ENCODE data around the gene SSH2.

Gene SSH2

DNA sequence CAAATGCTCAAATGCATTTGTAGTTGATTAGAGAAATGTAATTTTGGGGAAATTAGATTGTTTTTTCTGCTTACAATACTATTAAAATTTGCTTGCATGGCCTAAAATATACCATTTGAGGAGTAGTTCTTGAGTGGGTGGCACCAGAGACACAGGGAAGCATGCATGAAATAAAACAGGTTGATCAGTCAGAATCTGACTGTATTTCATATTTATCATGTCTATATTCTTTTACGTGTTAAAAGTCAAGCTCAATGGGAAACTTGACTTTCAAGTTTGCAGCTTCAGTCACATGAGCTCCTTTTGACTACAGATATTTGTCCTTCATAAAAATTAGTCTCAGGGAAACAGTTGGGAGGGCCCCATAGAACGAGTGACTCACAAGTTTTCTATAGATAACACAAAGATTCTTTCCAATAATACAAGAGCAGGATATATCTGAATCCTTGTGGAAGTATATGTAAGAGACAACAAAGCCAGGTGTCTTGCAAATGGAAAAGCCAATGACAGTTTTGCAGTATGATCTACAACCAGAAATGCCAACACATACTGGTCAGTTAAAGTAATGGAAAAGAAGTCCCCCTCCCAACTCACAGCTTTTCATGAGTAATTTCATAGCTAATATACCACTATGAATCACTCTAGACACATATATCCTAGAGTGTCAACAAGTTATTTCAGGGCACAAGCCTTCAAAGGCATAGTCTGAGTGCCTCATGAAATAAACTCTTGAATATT is 265.1 kb downstream of the SSH2 start:
- no peak overlapping the region for H3K23ac ChIP-seq (ENCODE audit: low read depth, low read length, poor library complexity)

DNA sequence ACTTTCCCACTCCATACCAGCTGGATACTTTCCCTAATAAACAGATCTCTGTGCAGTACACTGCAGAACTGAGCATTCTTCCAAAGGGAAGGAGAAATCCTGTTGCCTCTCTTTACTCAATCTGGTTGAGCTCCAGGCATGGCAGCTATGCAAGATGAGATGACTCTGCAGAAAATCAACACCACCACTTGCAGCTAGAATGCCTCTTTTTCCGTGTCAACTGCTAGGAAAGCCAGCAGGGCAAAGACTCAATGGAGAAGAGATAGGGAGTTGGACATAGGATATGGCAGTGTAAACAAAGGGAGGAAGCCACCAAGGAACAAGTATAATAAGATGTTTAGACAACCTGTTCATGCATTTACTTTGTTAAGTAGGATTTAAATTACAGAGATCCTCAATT is 266.9 kb downstream of the SSH2 start:
- no peak overlapping the region for H2AFZ ChIP-seq (ENCODE audit: low read length)
- H3K36me3 ChIP-seq (replicated peaks in 1 of 2; ENCODE audit: control insufficient read depth in 2 of 2, insufficient read depth in 2 of 2, low read length in 2 of 2): peaks cover 0 to 16% of the 10 kb centered on the region in 2 donors
- H3K4ac ChIP-seq (ENCODE audit: low read length): no peak overlapping the region
- H3K79me1 ChIP-seq (ENCODE audit: low read depth, low read length): no peaks in the 10 kb centered on the region
- no peak overlapping the region for H3K23ac ChIP-seq (ENCODE audit: low read depth, low read length, poor library complexity)
- no peak overlapping the region for H2BK15ac ChIP-seq (ENCODE audit: low read length)
- peaks cover 0 to 3% of the 10 kb centered on the region in 2 donors for H3K4me1 ChIP-seq (ENCODE audit: control insufficient read depth in 2 of 2, insufficient read depth in 1 of 2, low read depth in 1 of 2, low read length in 2 of 2)
- H2AK5ac ChIP-seq (ENCODE audit: low read depth, low read length): no peak overlapping the region
- no peaks in the 10 kb centered on the region for H3K27me3 ChIP-seq (ENCODE audit: control insufficient read depth in 3 of 3, insufficient read depth in 3 of 3, low read depth in 1 of 3, low read length in 3 of 3)
- H4K91ac ChIP-seq (ENCODE audit: low read depth, low read length, poor library complexity): no peak overlapping the region
- H3K9ac ChIP-seq (ENCODE audit: low read depth, low read length, poor library complexity): no peak overlapping the region
- DNase-seq (ENCODE audit: low spot score): no peak
- H2BK5ac ChIP-seq (ENCODE audit: low read length): no peak overlapping the region
- no peak overlapping the region for H3K27ac ChIP-seq (replicated peaks; ENCODE audit: low read length)
- no peak overlapping the region for H3K14ac ChIP-seq (ENCODE audit: low read length)
- H3K4me3 ChIP-seq (ENCODE audit: low read length in 2 of 2): no peak overlapping the region
- no peak overlapping the region for H4K8ac ChIP-seq (ENCODE audit: low read depth, low read length)
- H2BK12ac ChIP-seq (ENCODE audit: low read length): no peak overlapping the region
- no peaks in the 10 kb centered on the region for H3K9me3 ChIP-seq (replicated peaks in 1 of 2; ENCODE audit: control insufficient read depth in 2 of 2, insufficient read depth in 1 of 2, low read depth in 1 of 2, low read length in 2 of 2)
- no peak overlapping the region for H2BK120ac ChIP-seq (ENCODE audit: low read depth, low read length)
- H3K18ac ChIP-seq (ENCODE audit: low read length): no peak overlapping the region
- WGBS, 2 donors (ENCODE audit: extremely low coverage in 2 of 2, insufficient read length in 2 of 2, insufficient replicate concordance in 1 of 2): no CpG with 5 or more reads among the region's 1 CpG
- H3K4me2 ChIP-seq (ENCODE audit: insufficient read depth, low read length, poor library complexity, severe bottlenecking): no peak overlapping the region

More for the DNA sequence above, 265.1 kb downstream of the SSH2 start:
- Histone ChIP-seq H4K91ac (ENCODE audit: low read depth, low read length, poor library complexity) (no peak overlapping the region), H2BK12ac (ENCODE audit: low read length) (no peak overlapping the region), H3K9ac (ENCODE audit: low read depth, low read length, poor library complexity) (no peak overlapping the region), H3K36me3 (replicated peaks in 1 of 2; ENCODE audit: control insufficient read depth in 2 of 2, insufficient read depth in 2 of 2, low read length in 2 of 2) (peaks cover 0 to 18% of the 10 kb centered on the region in 2 donors), H2AK5ac (ENCODE audit: low read depth, low read length) (no peak overlapping the region), H2BK5ac (ENCODE audit: low read length) (no peak overlapping the region), H2BK120ac (ENCODE audit: low read depth, low read length) (no peak overlapping the region), H3K79me1 (ENCODE audit: low read depth, low read length) (no peaks in the 10 kb centered on the region), H3K9me3 (replicated peaks in 1 of 2; ENCODE audit: control insufficient read depth in 2 of 2, insufficient read depth in 1 of 2, low read depth in 1 of 2, low read length in 2 of 2) (no peaks in the 10 kb centered on the region), H3K4me2 (ENCODE audit: insufficient read depth, low read length, poor library complexity, severe bottlenecking) (no peak overlapping the region), H2AFZ (ENCODE audit: low read length) (no peak overlapping the region), H3K14ac (ENCODE audit: low read length) (no peak overlapping the region), H3K18ac (ENCODE audit: low read length) (no peak overlapping the region), H2BK15ac (ENCODE audit: low read length) (no peak overlapping the region), H3K27ac (replicated peaks; ENCODE audit: low read length) (no peak overlapping the region), H3K4me3 (ENCODE audit: low read length in 2 of 2) (no peak overlapping the region), H3K4me1 (ENCODE audit: control insufficient read depth in 2 of 2, insufficient read depth in 1 of 2, low read depth in 1 of 2, low read length in 2 of 2) (peaks cover 0 to 3% of the 10 kb centered on the region in 2 donors), H4K8ac (ENCODE audit: low read depth, low read length) (no peak overlapping the region), H3K4ac (ENCODE audit: low read length) (no peak overlapping the region), H3K27me3 (ENCODE audit: control insufficient read depth in 3 of 3, insufficient read depth in 3 of 3, low read depth in 1 of 3, low read length in 3 of 3) (no peaks in the 10 kb centered on the region)
- WGBS, 2 donors (ENCODE audit: extremely low coverage in 2 of 2, insufficient read length in 2 of 2, insufficient replicate concordance in 1 of 2): no CpG with 5 or more reads among the region's 2 CpGs
- no peak for DNase-seq (ENCODE audit: low spot score)

DNA sequence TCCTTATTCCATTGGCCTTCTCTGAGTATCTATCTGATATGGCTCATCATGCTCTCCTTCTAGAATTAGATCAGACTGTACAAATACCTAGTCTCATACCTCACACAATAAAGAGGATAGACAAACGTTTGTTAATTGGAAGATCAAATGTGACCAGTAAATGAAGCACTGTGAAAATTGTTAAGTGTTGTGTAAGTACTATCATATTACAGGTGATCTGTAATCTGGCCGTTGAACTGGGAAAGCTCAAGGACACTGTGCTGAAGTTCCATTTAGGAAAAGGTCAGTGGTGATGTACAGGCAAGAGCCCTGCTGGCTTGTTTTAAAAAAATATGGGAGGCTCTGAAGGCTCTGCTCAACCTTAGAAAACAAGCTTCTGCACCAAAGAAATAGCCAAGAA is 268.8 kb downstream of the SSH2 start:
- H4K91ac ChIP-seq (ENCODE audit: low read depth, low read length, poor library complexity): no peak overlapping the region
- H3K4me1 ChIP-seq (ENCODE audit: control insufficient read depth in 2 of 2, insufficient read depth in 1 of 2, low read depth in 1 of 2, low read length in 2 of 2): peaks cover 0 to 3% of the 10 kb centered on the region in 2 donors
- H3K14ac ChIP-seq (ENCODE audit: low read length): no peak overlapping the region
- no peak overlapping the region for H2BK120ac ChIP-seq (ENCODE audit: low read depth, low read length)
- DNase-seq (ENCODE audit: low spot score): no peak
- H2BK12ac ChIP-seq (ENCODE audit: low read length): no peak overlapping the region
- H3K79me1 ChIP-seq (ENCODE audit: low read depth, low read length): no peaks in the 10 kb centered on the region
- no peak overlapping the region for H2BK15ac ChIP-seq (ENCODE audit: low read length)
- H3K4ac ChIP-seq (ENCODE audit: low read length): no peak overlapping the region
- H2BK5ac ChIP-seq (ENCODE audit: low read length): no peak overlapping the region
- no peaks in the 10 kb centered on the region for H3K27me3 ChIP-seq (ENCODE audit: control insufficient read depth in 3 of 3, insufficient read depth in 3 of 3, low read depth in 1 of 3, low read length in 3 of 3)
- no peak overlapping the region for H3K9ac ChIP-seq (ENCODE audit: low read depth, low read length, poor library complexity)
- no peaks in the 10 kb centered on the region for H3K9me3 ChIP-seq (replicated peaks in 1 of 2; ENCODE audit: control insufficient read depth in 2 of 2, insufficient read depth in 1 of 2, low read depth in 1 of 2, low read length in 2 of 2)
- H2AFZ ChIP-seq (ENCODE audit: low read length): no peak overlapping the region
- no peak overlapping the region for H3K4me3 ChIP-seq (ENCODE audit: low read length in 2 of 2)
- H3K27ac ChIP-seq (replicated peaks; ENCODE audit: low read length): no peak overlapping the region
- H3K36me3 ChIP-seq (replicated peaks in 1 of 2; ENCODE audit: control insufficient read depth in 2 of 2, insufficient read depth in 2 of 2, low read length in 2 of 2): peaks cover 0 to 9% of the 10 kb centered on the region in 2 donors
- H4K8ac ChIP-seq (ENCODE audit: low read depth, low read length): no peak overlapping the region
- no CpG with 5 or more reads among the region's 2 CpGs for WGBS, 2 donors (ENCODE audit: extremely low coverage in 2 of 2, insufficient read length in 2 of 2, insufficient replicate concordance in 1 of 2)
- no peak overlapping the region for H3K18ac ChIP-seq (ENCODE audit: low read length)
- H2AK5ac ChIP-seq (ENCODE audit: low read depth, low read length): no peak overlapping the region
- H3K4me2 ChIP-seq (ENCODE audit: insufficient read depth, low read length, poor library complexity, severe bottlenecking): no peak overlapping the region
- no peak overlapping the region for H3K23ac ChIP-seq (ENCODE audit: low read depth, low read length, poor library complexity)

DNA sequence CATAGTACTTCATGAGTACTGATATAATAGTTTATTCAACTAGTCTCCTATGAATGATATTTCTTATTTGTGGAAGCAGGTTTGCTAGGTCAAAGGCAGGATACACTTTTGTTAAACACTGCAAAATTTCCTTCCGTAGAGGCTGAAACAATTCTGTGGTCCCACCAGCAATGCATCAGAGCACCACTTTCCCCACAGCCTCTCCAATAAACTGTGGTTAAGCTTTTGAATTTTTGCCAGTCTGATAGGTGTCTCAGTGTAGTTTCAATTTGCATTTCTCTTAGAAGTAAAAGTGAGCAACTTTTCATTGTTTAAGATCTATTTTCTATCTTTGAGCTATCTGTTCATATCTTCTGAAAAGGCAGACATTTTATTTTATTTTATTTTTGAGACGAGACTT is 270.9 kb downstream of the SSH2 start:
- H3K18ac ChIP-seq (ENCODE audit: low read length): no peak overlapping the region
- DNase-seq (ENCODE audit: low spot score): no peak
- no peaks in the 10 kb centered on the region for H3K79me1 ChIP-seq (ENCODE audit: low read depth, low read length)
- H2BK5ac ChIP-seq (ENCODE audit: low read length): no peak overlapping the region
- H3K23ac ChIP-seq (ENCODE audit: low read depth, low read length, poor library complexity): no peak overlapping the region
- no peaks in the 10 kb centered on the region for H3K9me3 ChIP-seq (replicated peaks in 1 of 2; ENCODE audit: control insufficient read depth in 2 of 2, insufficient read depth in 1 of 2, low read depth in 1 of 2, low read length in 2 of 2)
- no peak overlapping the region for H3K4ac ChIP-seq (ENCODE audit: low read length)
- no peak overlapping the region for H3K9ac ChIP-seq (ENCODE audit: low read depth, low read length, poor library complexity)
- no peaks in the 10 kb centered on the region for H3K27me3 ChIP-seq (ENCODE audit: control insufficient read depth in 3 of 3, insufficient read depth in 3 of 3, low read depth in 1 of 3, low read length in 3 of 3)
- no peak overlapping the region for H2AFZ ChIP-seq (ENCODE audit: low read length)
- H3K14ac ChIP-seq (ENCODE audit: low read length): no peak overlapping the region
- no peak overlapping the region for H3K27ac ChIP-seq (replicated peaks; ENCODE audit: low read length)
- no peak overlapping the region for H3K4me2 ChIP-seq (ENCODE audit: insufficient read depth, low read length, poor library complexity, severe bottlenecking)
- WGBS, 2 donors (ENCODE audit: extremely low coverage in 2 of 2, insufficient read length in 2 of 2, insufficient replicate concordance in 1 of 2): no CpG with 5 or more reads among the region's 2 CpGs
- H2BK15ac ChIP-seq (ENCODE audit: low read length): no peak overlapping the region
- H4K8ac ChIP-seq (ENCODE audit: low read depth, low read length): no peak overlapping the region
- H2BK12ac ChIP-seq (ENCODE audit: low read length): no peak overlapping the region
- no peak overlapping the region for H2AK5ac ChIP-seq (ENCODE audit: low read depth, low read length)
- no peaks in the 10 kb centered on the region for H3K36me3 ChIP-seq (replicated peaks in 1 of 2; ENCODE audit: control insufficient read depth in 2 of 2, insufficient read depth in 2 of 2, low read length in 2 of 2)
- no peak overlapping the region for H2BK120ac ChIP-seq (ENCODE audit: low read depth, low read length)
- peaks cover 0 to 3% of the 10 kb centered on the region in 2 donors for H3K4me1 ChIP-seq (ENCODE audit: control insufficient read depth in 2 of 2, insufficient read depth in 1 of 2, low read depth in 1 of 2, low read length in 2 of 2)
- no peak overlapping the region for H3K4me3 ChIP-seq (ENCODE audit: low read length in 2 of 2)
- no peak overlapping the region for H4K91ac ChIP-seq (ENCODE audit: low read depth, low read length, poor library complexity)
